Subcutaneous adipose tissue (tissue), 4 donors: Measurements from ENCODE around the gene PPP3R1. TPM values are rescaled to one million over a fixed set of nuclear protein-coding genes. Genes with fewer than 3 reads are reported as not detected.

Experiments used
- CTCF ChIP-seq: fragments of 450-650 bp; IDR thresholded peaks from one replicate; pipeline ENCODE4 v1.5.1; 2016; ENCODE audit warnings: low read depth, mild to moderate bottlenecking, control low read depth, antibody characterized with exemption, moderate library complexity
- total RNA-seq, 4 donors: library from RNA; depleted of rRNA; stranded (reverse); fragments of >200 nt; gene quantifications; one replicate each; pipeline ENCODE4 v1.1.0, GENCODE V29; 2016

The PPP3R1 gene
- total RNA-seq, 4 donors from 2014 or later: 68.6 to 86.3 (median 70.1) TPM

GRCh38 chr2:68141875-68142274, 110.5 kb downstream of the PPP3R1 start:
- TF ChIP-seq CTCF: no peak

GRCh38 chr2:68135448-68136320, 116.6 kb downstream of the PPP3R1 start:
- no peak for TF ChIP-seq CTCF

- TF ChIP-seq CTCF: no peak
Measured at GRCh38 chr2:68134554-68134953, 117.8 kb downstream of the PPP3R1 start.

GRCh38 chr2:68134120-68134519, 118.2 kb downstream of the PPP3R1 start:
- TF ChIP-seq CTCF: no peak

Other genes starting within 250 kb of the PPP3R1 start
- 10 to 100 TPM; 16.4 to 45.6 (median 38.4) TPM for gene C1D, start 189.5 kb downstream of the PPP3R1 start, total RNA-seq
- gene PNO1, start 94.6 kb downstream of the PPP3R1 start, total RNA-seq: 10 to 100 TPM in 3 of 4 donors, 1 to 10 TPM in 1; 9.4 to 28.7 (median 13.6) TPM
- gene CNRIP1, start 67.4 kb upstream of the PPP3R1 start, total RNA-seq: 10 to 100 TPM; 36.2 to 59.8 (median 55.4) TPM
- 10 to 100 TPM; 19.0 to 62.9 (median 31.8) TPM for gene PLEK, start 112.8 kb upstream of the PPP3R1 start, total RNA-seq
- gene FBXO48, start 214.8 kb upstream of the PPP3R1 start, total RNA-seq: 1 to 10 TPM; 1.3 to 2.0 (median 1.8) TPM
- 10 to 100 TPM in 2 of 4 donors, 1 to 10 TPM in 2; 6.6 to 10.8 (median 10.1) TPM for gene APLF, start 215.1 kb upstream of the PPP3R1 start, total RNA-seq